Cardiac fibroblast (primary cell): ENCODE data around the gene HS3ST1.

Experiments used
- DNase-seq, 2 donors: peaks; one replicate each; pipeline versions ENCODE4 v3.0.0 to v3.0.0-alpha.2; 2010; ENCODE audit warnings: low read depth in 2 of 2
- H3K4me3 ChIP-seq, 2 donors: replicated peaks in 1 of 2; 1 replicate in 1 of 2; 2 replicates in 1 of 2; pipeline ENCODE4 v1.5.1; 2011; ENCODE audit warnings: low read depth in 2 of 2, low read length in 2 of 2, mild to moderate bottlenecking in 2 of 2, moderate library complexity in 1 of 2
- TF ChIP-seq, protein P1 (sequence below): IDR thresholded peaks from one replicate; pipeline ENCODE4 v1.5.1; 2011; ENCODE audit warnings: low read depth, mild to moderate bottlenecking, low read length, inconsistent platforms

HS3ST1 gene

DNA sequence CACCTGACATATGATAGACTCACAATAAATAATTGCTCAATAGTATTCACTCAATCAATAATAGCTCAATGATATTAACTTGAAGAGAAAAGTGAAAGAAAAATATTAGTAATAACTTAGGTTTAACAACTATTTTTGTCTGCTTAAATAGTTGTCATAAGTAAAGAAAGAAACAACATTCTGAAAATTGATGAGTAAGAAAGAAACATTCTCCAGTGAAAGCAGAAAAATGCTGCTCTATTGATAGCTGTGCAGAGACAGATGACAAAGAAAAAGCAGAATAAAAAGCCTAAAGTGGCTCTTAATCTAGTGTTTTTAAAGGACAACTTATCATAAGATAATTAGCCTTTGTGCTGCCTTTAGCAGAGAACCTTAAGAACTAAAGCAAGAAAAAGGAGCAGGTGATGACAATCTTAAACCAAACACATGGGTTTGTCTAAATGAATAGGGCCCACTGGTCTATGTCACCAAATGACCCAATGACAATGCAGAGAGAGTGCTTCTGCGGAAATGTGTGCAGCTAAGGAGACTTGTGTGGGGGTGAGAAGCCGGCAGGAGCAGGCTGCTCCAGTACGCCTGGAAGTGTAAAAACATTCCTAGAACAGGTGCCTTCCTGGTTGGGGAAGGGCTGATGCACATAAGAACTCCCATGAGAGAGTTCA lies 13.2 kb downstream of the HS3ST1 start:
- DNase-seq: no peak
- H3K4me3 ChIP-seq: no peak overlapping the region
- TF ChIP-seq, protein P1, sequence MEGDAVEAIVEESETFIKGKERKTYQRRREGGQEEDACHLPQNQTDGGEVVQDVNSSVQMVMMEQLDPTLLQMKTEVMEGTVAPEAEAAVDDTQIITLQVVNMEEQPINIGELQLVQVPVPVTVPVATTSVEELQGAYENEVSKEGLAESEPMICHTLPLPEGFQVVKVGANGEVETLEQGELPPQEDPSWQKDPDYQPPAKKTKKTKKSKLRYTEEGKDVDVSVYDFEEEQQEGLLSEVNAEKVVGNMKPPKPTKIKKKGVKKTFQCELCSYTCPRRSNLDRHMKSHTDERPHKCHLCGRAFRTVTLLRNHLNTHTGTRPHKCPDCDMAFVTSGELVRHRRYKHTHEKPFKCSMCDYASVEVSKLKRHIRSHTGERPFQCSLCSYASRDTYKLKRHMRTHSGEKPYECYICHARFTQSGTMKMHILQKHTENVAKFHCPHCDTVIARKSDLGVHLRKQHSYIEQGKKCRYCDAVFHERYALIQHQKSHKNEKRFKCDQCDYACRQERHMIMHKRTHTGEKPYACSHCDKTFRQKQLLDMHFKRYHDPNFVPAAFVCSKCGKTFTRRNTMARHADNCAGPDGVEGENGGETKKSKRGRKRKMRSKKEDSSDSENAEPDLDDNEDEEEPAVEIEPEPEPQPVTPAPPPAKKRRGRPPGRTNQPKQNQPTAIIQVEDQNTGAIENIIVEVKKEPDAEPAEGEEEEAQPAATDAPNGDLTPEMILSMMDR: no peak

DNA sequence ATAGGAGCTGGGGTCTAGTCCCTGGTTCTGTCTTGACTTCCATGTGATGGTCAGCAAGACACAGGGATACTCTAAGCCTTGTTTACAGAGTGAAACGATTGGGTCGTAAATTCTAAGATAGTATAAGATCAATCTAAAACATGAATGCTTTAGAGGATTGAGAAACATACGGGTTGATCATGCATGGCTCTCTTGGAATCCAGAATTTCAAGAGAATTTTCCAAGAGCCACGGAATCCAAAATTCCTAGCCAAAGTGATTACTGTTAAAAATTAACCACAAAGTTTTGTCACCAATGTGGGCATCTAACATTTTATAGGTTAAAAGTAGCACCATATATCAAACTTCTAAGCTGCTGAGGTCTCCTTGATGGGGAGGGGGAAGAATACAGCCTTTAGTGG lies 16.5 kb downstream of the HS3ST1 start:
- H3K4me3 ChIP-seq: no peak overlapping the region
- DNase-seq: no peak
- TF ChIP-seq, protein P1: no peak

GRCh38 chr4:11409632-11410031 lies 19.1 kb downstream of the HS3ST1 start:
- DNase-seq: no peak
- TF ChIP-seq, protein P1: no peak
- no peak overlapping the region for H3K4me3 ChIP-seq

GRCh38 chr4:11408233-11408967 lies 20.3 kb downstream of the HS3ST1 start:
- TF ChIP-seq, protein P1: no peak
- no peak overlapping the region for H3K4me3 ChIP-seq
- DNase-seq: no peak

GRCh38 chr4:11407551-11407950 lies 21.1 kb downstream of the HS3ST1 start:
- no peak for DNase-seq
- TF ChIP-seq, protein P1: no peak
- H3K4me3 ChIP-seq: no peak overlapping the region

GRCh38 chr4:11404431-11404830 lies 24.3 kb downstream of the HS3ST1 start:
- TF ChIP-seq, protein P1: no peak
- H3K4me3 ChIP-seq: no peak overlapping the region
- no peak for DNase-seq
